CD4-positive, alpha-beta T cell treated with Interleukin-12 subunit alpha and Interleukin-12 subunit beta, for 1 hour (primary cell): ENCODE results near the gene SYCE1L.
A peak's percentile ranks its signal among the peaks of the same experiment; 100 is the strongest.
"Not testable (repeated sequence)": the region's sequence is repeated elsewhere in the genome, so short reads cannot be mapped to it uniquely, and the experiment has no call there.

Experiments used
- DNase-seq: peaks from one replicate; pipeline ENCODE4 v3.0.0-alpha.2; 2020

The SYCE1L gene

DNA sequence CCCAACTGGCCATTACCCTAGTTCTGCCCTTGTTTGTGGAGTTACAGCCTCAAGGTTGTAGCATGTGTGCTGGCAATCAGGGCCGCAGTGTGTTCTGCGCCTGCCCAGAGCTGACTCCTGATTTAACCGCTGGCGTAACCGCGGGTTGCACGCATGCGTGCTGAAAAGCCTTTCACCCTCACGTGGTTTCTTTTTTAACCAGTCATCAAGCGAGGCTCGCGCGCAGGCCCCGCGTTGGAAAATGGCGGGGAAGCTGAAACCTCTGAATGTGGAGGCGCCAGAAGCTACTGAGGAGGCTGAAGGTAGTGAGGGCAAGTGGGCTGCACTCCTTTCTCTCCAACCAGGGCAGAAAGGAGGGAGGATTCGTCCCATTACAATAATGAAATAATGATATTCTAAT lies at the start of gene SYCE1L:
Gene SYCE1L (plus strand): TSS at position 198 of the 400 bp plus-strand sequence. CDS start 44 bp downstream, at position 242.
- DNase-seq: no peak

- DNase-seq: no peak
Measured at GRCh38 chr16:77157346-77158058, 41.7 kb upstream of the SYCE1L start.

GRCh38 chr16:77158293-77158692 lies 40.9 kb upstream of the SYCE1L start:
- no peak for DNase-seq

- no peak for DNase-seq
Measured at GRCh38 chr16:77165006-77165405, 34.2 kb upstream of the SYCE1L start.

DNA sequence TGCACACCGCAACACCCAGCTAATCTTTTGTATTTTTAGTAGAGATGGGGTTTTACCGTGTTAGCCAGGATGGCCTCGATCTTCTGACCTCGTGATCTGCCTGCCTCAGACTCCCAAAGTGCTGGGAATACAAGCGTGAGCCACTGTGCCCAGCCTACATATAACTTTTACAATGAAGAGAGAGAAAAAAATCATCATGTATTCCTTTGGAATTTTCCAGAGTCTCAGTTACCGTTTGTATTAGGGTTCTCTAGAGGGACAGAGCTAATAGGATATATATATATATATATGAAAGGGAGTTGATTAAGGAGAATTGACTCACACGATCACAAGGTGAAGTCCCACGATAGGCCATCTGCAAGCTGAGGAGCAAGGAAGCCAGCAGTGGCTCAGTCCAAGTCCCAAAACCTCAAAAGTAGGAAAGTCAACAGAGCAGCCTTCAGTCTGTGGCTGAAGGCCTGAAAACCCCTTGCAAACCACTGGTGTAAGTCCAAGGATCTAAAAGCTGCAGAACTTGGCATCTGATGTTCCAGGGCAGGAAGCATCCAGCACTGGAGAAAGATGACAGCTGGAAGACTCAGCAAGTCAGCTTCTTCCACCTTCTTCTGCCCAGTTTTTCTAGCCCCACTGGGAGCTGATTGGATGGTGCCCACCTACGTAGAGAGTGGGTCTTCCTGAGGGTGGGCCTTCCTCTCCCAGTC lies 33.5 kb upstream of the SYCE1L start:
- not testable (repeated sequence) for DNase-seq

DNA sequence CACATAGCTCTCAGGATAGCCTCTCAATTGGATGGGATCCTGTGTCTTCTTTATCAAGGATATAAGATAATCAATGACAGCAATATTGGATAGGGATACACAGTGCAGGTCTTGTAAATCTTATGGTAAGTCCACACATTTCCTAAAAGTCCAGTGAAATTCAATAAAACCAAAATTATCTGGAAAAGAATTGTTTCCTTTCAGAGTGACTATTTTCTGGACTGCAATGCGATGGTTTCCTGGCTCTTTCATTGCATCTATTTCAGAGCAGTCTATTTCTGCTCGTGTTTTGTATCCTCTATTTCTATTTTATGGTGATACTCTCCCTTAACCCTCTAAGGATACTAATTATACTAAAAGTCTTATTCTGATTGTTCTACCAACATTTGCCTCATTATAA lies 32.5 kb upstream of the SYCE1L start:
- DNase-seq: no peak

DNA sequence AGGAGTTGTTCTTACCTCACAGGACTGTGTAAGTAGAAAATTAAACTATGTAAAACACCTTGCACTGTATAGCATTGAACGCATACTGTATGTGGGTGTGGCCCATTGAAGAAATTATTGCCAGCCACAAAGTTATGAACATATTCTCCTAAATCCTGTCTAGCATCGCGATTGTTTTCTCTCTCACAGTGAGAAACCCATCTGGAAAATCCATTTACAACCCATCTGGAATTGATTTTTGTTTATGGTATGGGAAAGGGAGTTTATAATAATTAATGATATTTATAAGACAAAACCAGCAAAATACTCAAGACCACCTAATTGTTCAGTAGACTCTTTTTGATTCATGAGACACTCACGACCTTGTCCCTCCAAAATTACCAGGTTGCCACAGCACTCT lies 30.3 kb upstream of the SYCE1L start:
- no peak for DNase-seq

DNA sequence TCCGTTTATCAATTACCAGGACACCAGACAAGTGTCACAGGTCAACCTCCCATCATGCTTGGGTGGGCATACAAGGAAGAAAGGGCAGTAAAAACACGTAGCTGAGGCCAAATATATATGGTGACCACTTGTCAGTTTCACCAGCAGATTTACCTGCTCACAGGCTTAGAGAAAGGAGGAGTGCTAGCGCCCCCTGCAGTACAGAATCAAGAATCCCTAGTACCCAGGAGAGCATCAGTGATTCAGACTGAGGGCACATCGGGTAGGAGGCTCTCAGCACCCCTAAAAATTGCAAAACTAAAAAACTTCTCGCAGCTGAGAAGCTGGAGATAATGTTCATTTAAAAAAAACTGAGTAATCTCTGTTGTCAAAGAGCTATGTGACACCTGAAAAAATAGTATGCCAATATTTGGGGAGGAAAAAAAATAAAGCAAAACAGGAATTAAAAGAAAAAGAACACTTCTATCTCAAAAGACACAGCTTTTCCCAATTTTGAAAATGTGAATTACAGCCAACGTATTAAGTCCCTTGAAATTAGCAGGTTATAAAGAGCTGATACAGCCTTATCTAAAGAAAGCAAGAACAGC lies 29.5 kb upstream of the SYCE1L start:
- DNase-seq: peak; percentile 38

DNA sequence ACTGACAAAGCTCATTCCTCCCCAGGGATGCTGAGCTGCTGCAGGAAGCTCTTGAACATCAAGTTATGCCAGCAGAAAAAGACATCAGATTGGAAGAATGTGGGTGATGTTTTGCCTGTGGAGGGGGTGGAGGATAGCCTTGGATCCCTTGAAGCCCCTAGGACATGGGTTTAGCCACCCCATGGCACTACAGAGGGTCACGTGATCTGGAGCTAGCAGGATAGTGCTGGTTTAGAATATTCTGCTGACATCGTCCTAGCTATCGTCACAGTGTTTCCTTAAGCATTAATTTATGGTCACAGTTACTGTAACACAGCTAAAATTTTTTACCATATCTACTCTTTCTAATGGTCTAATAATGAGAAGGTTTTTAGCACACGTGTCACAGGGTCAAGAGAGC lies 28.4 kb upstream of the SYCE1L start:
- no peak for DNase-seq

- DNase-seq: peak; percentile 57
Measured at GRCh38 chr16:77171745-77172635, 27.2 kb upstream of the SYCE1L start.

GRCh38 chr16:77172951-77173350 lies 26.3 kb upstream of the SYCE1L start:
- no peak for DNase-seq

GRCh38 chr16:77183137-77183536 lies 16.1 kb upstream of the SYCE1L start:
- no peak for DNase-seq

DNA sequence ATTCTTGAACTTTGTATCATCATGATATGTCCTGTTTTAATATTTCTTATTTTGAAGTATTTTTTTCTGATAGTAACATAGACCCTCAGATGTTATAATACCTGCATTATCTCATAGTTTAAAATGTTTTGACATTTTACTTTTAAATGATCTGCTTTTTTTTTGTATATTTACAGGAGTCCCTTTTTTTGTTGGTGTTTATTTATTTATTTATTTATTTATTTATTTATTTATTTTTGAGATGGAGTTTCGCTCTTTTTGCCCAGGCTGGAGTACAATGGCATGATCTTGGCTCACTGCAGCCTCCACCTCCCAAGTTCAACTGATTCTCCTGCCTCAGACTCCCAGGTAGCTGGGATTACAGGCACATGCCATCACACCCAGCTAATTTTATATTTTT lies 12.9 kb upstream of the SYCE1L start:
- not testable (repeated sequence) for DNase-seq

DNA sequence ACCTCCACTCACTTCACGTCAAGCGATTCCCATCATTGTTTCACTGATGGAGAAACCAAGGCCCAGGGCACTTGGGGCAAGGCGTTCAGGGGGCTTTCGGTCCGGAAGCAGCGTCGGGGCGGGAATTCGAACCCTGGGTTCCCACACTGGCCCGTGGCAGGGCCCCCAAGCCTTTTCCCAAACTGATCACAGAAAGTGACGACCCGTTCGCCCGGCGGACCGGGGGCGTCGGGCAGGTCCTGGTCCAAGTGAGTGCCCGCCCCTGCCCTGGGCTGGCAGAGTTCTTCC lies 9.1 kb upstream of the SYCE1L start:
- DNase-seq: no peak

- peak; percentile 96 for DNase-seq
Measured at GRCh38 chr16:77190478-77191258, 8.5 kb upstream of the SYCE1L start, which contains the start of gene MON1B. Gene MON1B (plus strand): TSS chr16:77191190. CDS start chr16:77191486, 296 bp downstream.

- DNase-seq: no peak
Measured at GRCh38 chr16:77191259-77191969, 7.8 kb upstream of the SYCE1L start.

DNA sequence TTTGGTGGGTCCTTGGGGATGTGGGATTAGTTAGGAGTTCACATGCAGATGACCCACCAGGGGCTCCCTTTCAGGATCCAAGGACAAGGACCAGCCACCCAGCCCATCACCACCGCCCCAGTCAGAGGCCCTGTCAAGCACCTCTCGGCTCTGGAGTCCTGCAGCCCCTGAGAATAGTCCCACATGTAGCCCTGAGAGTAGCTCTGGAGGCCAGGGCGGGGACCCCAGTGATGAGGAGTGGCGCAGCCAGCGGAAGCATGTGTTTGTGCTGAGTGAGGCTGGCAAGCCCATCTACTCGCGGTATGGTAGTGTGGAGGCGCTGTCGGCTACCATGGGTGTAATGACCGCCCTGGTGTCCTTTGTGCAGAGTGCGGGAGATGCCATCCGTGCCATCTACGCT lies 5.8 kb upstream of the SYCE1L start:
- DNase-seq: no peak

DNA sequence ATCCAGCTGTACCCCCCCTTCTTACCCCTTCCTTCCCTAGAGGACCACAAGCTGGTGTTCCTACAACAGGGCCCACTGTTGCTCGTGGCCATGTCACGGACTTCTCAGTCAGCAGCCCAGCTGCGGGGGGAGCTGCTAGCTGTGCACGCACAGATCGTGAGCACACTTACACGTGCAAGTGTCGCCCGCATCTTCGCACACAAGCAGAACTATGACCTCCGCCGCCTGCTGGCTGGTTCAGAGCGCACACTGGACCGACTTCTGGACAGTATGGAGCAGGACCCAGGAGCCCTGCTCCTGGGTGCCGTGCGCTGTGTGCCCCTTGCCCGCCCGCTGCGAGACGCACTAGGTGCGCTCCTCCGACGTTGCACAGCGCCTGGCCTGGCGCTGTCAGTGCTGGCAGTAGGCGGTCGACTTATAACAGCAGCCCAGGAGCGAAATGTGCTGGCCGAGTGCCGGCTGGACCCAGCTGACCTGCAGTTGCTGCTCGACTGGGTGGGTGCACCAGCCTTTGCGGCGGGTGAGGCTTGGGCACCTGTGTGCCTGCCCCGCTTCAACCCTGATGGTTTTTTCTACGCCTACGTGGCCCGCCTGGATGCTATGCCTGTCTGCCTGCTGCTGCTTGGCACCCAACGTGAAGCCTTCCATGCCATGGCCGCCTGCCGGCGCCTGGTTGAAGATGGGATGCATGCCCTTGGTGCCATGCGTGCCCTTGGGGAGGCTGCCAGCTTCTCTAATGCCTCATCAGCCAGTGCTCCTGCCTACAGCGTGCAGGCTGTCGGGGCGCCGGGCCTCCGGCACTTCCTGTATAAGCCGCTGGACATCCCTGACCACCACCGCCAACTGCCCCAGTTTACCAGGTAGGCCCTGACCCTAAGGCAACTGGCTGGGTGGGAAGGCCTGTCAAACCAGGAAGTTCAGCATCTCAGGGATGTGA lies 4.6 kb upstream of the SYCE1L start:
- no peak for DNase-seq

DNA sequence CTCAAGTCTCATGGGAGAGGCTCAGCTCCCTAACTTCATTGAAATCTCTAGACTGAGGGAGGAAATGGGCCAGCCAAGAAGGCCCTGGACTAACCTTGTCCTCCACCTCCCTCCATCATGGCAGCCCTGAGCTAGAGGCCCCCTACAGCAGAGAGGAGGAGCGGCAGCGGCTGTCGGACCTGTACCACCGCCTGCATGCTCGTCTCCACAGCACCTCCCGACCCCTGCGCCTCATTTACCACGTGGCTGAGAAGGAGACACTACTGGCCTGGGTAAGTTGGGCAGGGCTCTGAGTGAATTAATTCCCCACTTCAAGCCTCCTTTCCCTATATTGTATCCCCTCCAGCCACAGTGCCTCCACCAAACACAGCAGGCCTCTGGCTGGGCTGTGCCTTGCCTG lies 3.8 kb upstream of the SYCE1L start:
- no peak for DNase-seq

- DNase-seq: no peak
Measured at GRCh38 chr16:77197747-77198146, 1.5 kb upstream of the SYCE1L start.

- DNase-seq: no peak
Measured at GRCh38 chr16:77206533-77206932, 7.3 kb downstream of the SYCE1L start.
